ENCODE measurements around the gene ROBO2.

ROBO2 gene

GRCh38 chr3:77599948-77600347 lies 560.0 kb downstream of the ROBO2 start:
- Mint-ChIP-seq H3K27ac (no peak overlapping the region), H3K36me3 (ENCODE audit: low read depth) (no peaks in the 10 kb centered on the region), H3K9me3 (peaks cover 8% of the 10 kb centered on the region), H3K27me3 (no peaks in the 10 kb centered on the region), H3K4me1 (ENCODE audit: low read depth) (no peaks in the 10 kb centered on the region), H3K4me3 (no peak overlapping the region)

GRCh38 chr3:77601823-77602415 lies 562.0 kb downstream of the ROBO2 start:
- H3K27me3 Mint-ChIP-seq: no peaks in the 10 kb centered on the region
- H3K36me3 Mint-ChIP-seq (ENCODE audit: low read depth): no peaks in the 10 kb centered on the region
- H3K27ac Mint-ChIP-seq: no peak overlapping the region
- H3K9me3 Mint-ChIP-seq: peaks cover 8% of the 10 kb centered on the region
- H3K4me3 Mint-ChIP-seq: no peak overlapping the region
- no peaks in the 10 kb centered on the region for H3K4me1 Mint-ChIP-seq (ENCODE audit: low read depth)

- no peaks in the 10 kb centered on the region for H3K4me1 Mint-ChIP-seq (ENCODE audit: low read depth)
- H3K4me3 Mint-ChIP-seq: no peak overlapping the region
- H3K27ac Mint-ChIP-seq: no peak overlapping the region
- H3K27me3 Mint-ChIP-seq: no peaks in the 10 kb centered on the region
- peaks cover 8% of the 10 kb centered on the region for H3K9me3 Mint-ChIP-seq
- no peaks in the 10 kb centered on the region for H3K36me3 Mint-ChIP-seq (ENCODE audit: low read depth)
These were observed 562.8 kb downstream of the ROBO2 start for GRCh38 chr3:77602722-77603121.

GRCh38 chr3:77605308-77605707 lies 565.4 kb downstream of the ROBO2 start:
- Mint-ChIP-seq H3K36me3 (ENCODE audit: low read depth) (no peaks in the 10 kb centered on the region), H3K9me3 (peaks cover 4% of the 10 kb centered on the region), H3K27me3 (no peaks in the 10 kb centered on the region), H3K4me1 (ENCODE audit: low read depth) (no peaks in the 10 kb centered on the region), H3K4me3 (no peak overlapping the region), H3K27ac (no peak overlapping the region)

- Mint-ChIP-seq H3K27me3 (no peaks in the 10 kb centered on the region), H3K4me3 (no peak overlapping the region), H3K36me3 (ENCODE audit: low read depth) (no peaks in the 10 kb centered on the region), H3K9me3 (peaks cover 4% of the 10 kb centered on the region), H3K27ac (no peak overlapping the region), H3K4me1 (ENCODE audit: low read depth) (no peaks in the 10 kb centered on the region)
These were observed 566.0 kb downstream of the ROBO2 start for GRCh38 chr3:77605865-77606264.

GRCh38 chr3:77606372-77606771 lies 566.5 kb downstream of the ROBO2 start:
- H3K4me1 Mint-ChIP-seq (ENCODE audit: low read depth): no peaks in the 10 kb centered on the region
- no peaks in the 10 kb centered on the region for H3K36me3 Mint-ChIP-seq (ENCODE audit: low read depth)
- no peaks in the 10 kb centered on the region for H3K27me3 Mint-ChIP-seq
- H3K27ac Mint-ChIP-seq: no peak overlapping the region
- H3K4me3 Mint-ChIP-seq: no peak overlapping the region
- H3K9me3 Mint-ChIP-seq: peaks cover 4% of the 10 kb centered on the region

GRCh38 chr3:77618686-77619085 lies 578.8 kb downstream of the ROBO2 start:
- Mint-ChIP-seq H3K9me3 (peaks cover 3% of the 10 kb centered on the region), H3K27ac (no peak overlapping the region), H3K4me3 (no peak overlapping the region), H3K27me3 (no peaks in the 10 kb centered on the region), H3K36me3 (ENCODE audit: low read depth) (no peaks in the 10 kb centered on the region), H3K4me1 (ENCODE audit: low read depth) (no peaks in the 10 kb centered on the region)

GRCh38 chr3:77620009-77620408 lies 580.1 kb downstream of the ROBO2 start:
- Mint-ChIP-seq H3K27me3 (no peaks in the 10 kb centered on the region), H3K4me1 (ENCODE audit: low read depth) (no peaks in the 10 kb centered on the region), H3K27ac (no peak overlapping the region), H3K4me3 (no peak overlapping the region), H3K9me3 (peaks cover 8% of the 10 kb centered on the region), H3K36me3 (ENCODE audit: low read depth) (no peaks in the 10 kb centered on the region)

- Mint-ChIP-seq H3K4me1 (ENCODE audit: low read depth) (no peaks in the 10 kb centered on the region), H3K27ac (no peak overlapping the region), H3K27me3 (no peaks in the 10 kb centered on the region), H3K36me3 (ENCODE audit: low read depth) (no peaks in the 10 kb centered on the region), H3K9me3 (peaks cover 8% of the 10 kb centered on the region), H3K4me3 (no peak overlapping the region)
These were observed 583.6 kb downstream of the ROBO2 start for GRCh38 chr3:77623500-77623899.

- Mint-ChIP-seq H3K9me3 (peaks cover 8% of the 10 kb centered on the region), H3K27ac (no peak overlapping the region), H3K4me3 (no peak overlapping the region), H3K27me3 (no peaks in the 10 kb centered on the region), H3K4me1 (ENCODE audit: low read depth) (no peaks in the 10 kb centered on the region), H3K36me3 (ENCODE audit: low read depth) (no peaks in the 10 kb centered on the region)
These were observed 586.3 kb downstream of the ROBO2 start for GRCh38 chr3:77626157-77626556.

GRCh38 chr3:77648214-77648613 lies 608.3 kb downstream of the ROBO2 start:
- H3K4me1 Mint-ChIP-seq (ENCODE audit: low read depth): no peaks in the 10 kb centered on the region
- no peak overlapping the region for H3K4me3 Mint-ChIP-seq
- no peak overlapping the region for H3K27ac Mint-ChIP-seq
- no peaks in the 10 kb centered on the region for H3K36me3 Mint-ChIP-seq (ENCODE audit: low read depth)
- no peaks in the 10 kb centered on the region for H3K27me3 Mint-ChIP-seq
- H3K9me3 Mint-ChIP-seq: peaks cover 10% of the 10 kb centered on the region

GRCh38 chr3:77648664-77649063 lies 608.8 kb downstream of the ROBO2 start:
- no peaks in the 10 kb centered on the region for H3K27me3 Mint-ChIP-seq
- no peaks in the 10 kb centered on the region for H3K36me3 Mint-ChIP-seq (ENCODE audit: low read depth)
- H3K9me3 Mint-ChIP-seq: peaks cover 8% of the 10 kb centered on the region
- H3K4me1 Mint-ChIP-seq (ENCODE audit: low read depth): no peaks in the 10 kb centered on the region
- no peak overlapping the region for H3K27ac Mint-ChIP-seq
- no peak overlapping the region for H3K4me3 Mint-ChIP-seq

- H3K9me3 Mint-ChIP-seq: peaks cover 22% of the 10 kb centered on the region
- H3K36me3 Mint-ChIP-seq (ENCODE audit: low read depth): no peaks in the 10 kb centered on the region
- no peaks in the 10 kb centered on the region for H3K27me3 Mint-ChIP-seq
- H3K4me3 Mint-ChIP-seq: no peak overlapping the region
- H3K4me1 Mint-ChIP-seq (ENCODE audit: low read depth): no peaks in the 10 kb centered on the region
- no peak overlapping the region for H3K27ac Mint-ChIP-seq
These were observed 612.7 kb downstream of the ROBO2 start for GRCh38 chr3:77652624-77653023.

- no peaks in the 10 kb centered on the region for H3K27me3 Mint-ChIP-seq
- H3K9me3 Mint-ChIP-seq: peaks cover 23% of the 10 kb centered on the region
- no peak overlapping the region for H3K27ac Mint-ChIP-seq
- no peak overlapping the region for H3K4me3 Mint-ChIP-seq
- no peaks in the 10 kb centered on the region for H3K4me1 Mint-ChIP-seq (ENCODE audit: low read depth)
- H3K36me3 Mint-ChIP-seq (ENCODE audit: low read depth): no peaks in the 10 kb centered on the region
These were observed 615.5 kb downstream of the ROBO2 start for GRCh38 chr3:77655396-77655795.

- Mint-ChIP-seq H3K4me3 (no peak overlapping the region), H3K4me1 (ENCODE audit: low read depth) (no peaks in the 10 kb centered on the region), H3K36me3 (ENCODE audit: low read depth) (no peaks in the 10 kb centered on the region), H3K27me3 (no peaks in the 10 kb centered on the region), H3K9me3 (peaks cover 15% of the 10 kb centered on the region), H3K27ac (no peak overlapping the region)
These were observed 620.8 kb downstream of the ROBO2 start for GRCh38 chr3:77660718-77661117.

- Mint-ChIP-seq H3K27ac (no peak overlapping the region), H3K4me3 (no peak overlapping the region), H3K27me3 (no peaks in the 10 kb centered on the region), H3K9me3 (peaks cover 18% of the 10 kb centered on the region), H3K4me1 (ENCODE audit: low read depth) (no peaks in the 10 kb centered on the region), H3K36me3 (ENCODE audit: low read depth) (no peaks in the 10 kb centered on the region)
These were observed 628.0 kb downstream of the ROBO2 start for GRCh38 chr3:77667901-77668300.
